Upper lobe of left lung (tissue), 6 donors: Measurements from ENCODE around the gene ST6GALNAC1. TPM values are rescaled to one million over a fixed set of nuclear protein-coding genes. Genes with fewer than 3 reads are reported as not detected.

Experiments
- ATAC-seq, 2 donors: fragments of 200-7000 bp; cut with Tn5 transposase; one replicate each; pipeline ENCODE4 v1.9.1; 2022; ENCODE audit warnings: mild to moderate bottlenecking in 2 of 2, moderate library complexity in 2 of 2; ENCODE audit not compliant: low FRiP score in 2 of 2
- DNase-seq, 2 donors: peaks; one replicate each; pipeline ENCODE4 v3.0.0-alpha.2; 2019 to 2020
- H3K27ac ChIP-seq, 4 donors: fragments of 200-600 bp; sonication (generic); one replicate each; pipeline ENCODE4 v1.5.1; 2016 to 2019
- H3K27me3 ChIP-seq, 4 donors: fragments of 200-600 bp; sonication (generic); one replicate each; pipeline ENCODE4 v1.5.1; 2017 to 2019
- H3K36me3 ChIP-seq, 4 donors: fragments of 200-600 bp; sonication (generic); one replicate each; pipeline ENCODE4 v1.5.1; 2016 to 2019
- H3K4me1 ChIP-seq, 4 donors: fragments of 200-600 bp; sonication (generic); one replicate each; pipeline ENCODE4 v1.5.1; 2018 to 2019
- H3K4me3 ChIP-seq, 4 donors: fragments of 200-600 bp; sonication (generic); one replicate each; pipeline ENCODE4 v1.5.1; 2017 to 2019; ENCODE audit warnings: mild to moderate bottlenecking in 2 of 4, moderate library complexity in 1 of 4
- H3K9me3 ChIP-seq, 4 donors: fragments of 200-600 bp; sonication (generic); one replicate each; pipeline ENCODE4 v1.5.1; 2018 to 2019
- EP300 ChIP-seq, 4 donors: sonication (generic); formaldehyde crosslinking; IDR thresholded peaks; one replicate each; pipeline ENCODE4 v1.5.1; 2017; ENCODE audit warnings: antibody characterized with exemption in 4 of 4, control low read depth in 2 of 4
- POLR2A ChIP-seq, 4 donors: fragments of 450-650 bp; IDR thresholded peaks; one replicate each; pipeline ENCODE4 v1.5.1; 2016 to 2017; ENCODE audit warnings: antibody characterized with exemption in 4 of 4, mild to moderate bottlenecking in 2 of 4
- POLR2AphosphoS5 ChIP-seq, 2 donors: sonication (generic); formaldehyde crosslinking; IDR thresholded peaks; one replicate each; pipeline ENCODE4 v1.5.1; 2017; ENCODE audit warnings: antibody characterized with exemption in 2 of 2
- WGBS, 2 donors: methylation state at CpG; one replicate each; pipeline ENCODE4 v1.1.5; 2017 to 2018; 5-methylcytosine and 5-hydroxymethylcytosine counted together
- total RNA-seq, 6 donors: library from RNA; depleted of rRNA in 4 of 6; stranded (reverse); fragments of >200 nt in 4 of 6; gene quantifications; one replicate each; pipeline versions ENCODE4 v1.1.0 to v1.2.1, GENCODE V29; 2016 to 2021
- TF ChIP-seq, protein P1 (sequence below), 6 experiments: fragments of 450-650 bp in 4 of 6; fragments of 200-600 bp in 2 of 6; sonication (generic) in 2 of 6; IDR thresholded peaks; one replicate each; pipeline ENCODE4 v1.5.1; 2016 to 2019; ENCODE audit warnings: antibody characterized with exemption in 6 of 6
- donor health status: DM: no; HTN: no; CAD: no; lungs with moderate emphysema.
- donor health status: DM: no; HTN: yes; CAD: no; lungs with severe emphysema.

The ST6GALNAC1 gene, protein sequence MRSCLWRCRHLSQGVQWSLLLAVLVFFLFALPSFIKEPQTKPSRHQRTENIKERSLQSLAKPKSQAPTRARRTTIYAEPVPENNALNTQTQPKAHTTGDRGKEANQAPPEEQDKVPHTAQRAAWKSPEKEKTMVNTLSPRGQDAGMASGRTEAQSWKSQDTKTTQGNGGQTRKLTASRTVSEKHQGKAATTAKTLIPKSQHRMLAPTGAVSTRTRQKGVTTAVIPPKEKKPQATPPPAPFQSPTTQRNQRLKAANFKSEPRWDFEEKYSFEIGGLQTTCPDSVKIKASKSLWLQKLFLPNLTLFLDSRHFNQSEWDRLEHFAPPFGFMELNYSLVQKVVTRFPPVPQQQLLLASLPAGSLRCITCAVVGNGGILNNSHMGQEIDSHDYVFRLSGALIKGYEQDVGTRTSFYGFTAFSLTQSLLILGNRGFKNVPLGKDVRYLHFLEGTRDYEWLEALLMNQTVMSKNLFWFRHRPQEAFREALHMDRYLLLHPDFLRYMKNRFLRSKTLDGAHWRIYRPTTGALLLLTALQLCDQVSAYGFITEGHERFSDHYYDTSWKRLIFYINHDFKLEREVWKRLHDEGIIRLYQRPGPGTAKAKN
- 10 to 100 TPM in 4 of 6 donors, 1 to 10 TPM in 2; 8.3 to 20.4 (median 19.1) TPM for total RNA-seq

DNA sequence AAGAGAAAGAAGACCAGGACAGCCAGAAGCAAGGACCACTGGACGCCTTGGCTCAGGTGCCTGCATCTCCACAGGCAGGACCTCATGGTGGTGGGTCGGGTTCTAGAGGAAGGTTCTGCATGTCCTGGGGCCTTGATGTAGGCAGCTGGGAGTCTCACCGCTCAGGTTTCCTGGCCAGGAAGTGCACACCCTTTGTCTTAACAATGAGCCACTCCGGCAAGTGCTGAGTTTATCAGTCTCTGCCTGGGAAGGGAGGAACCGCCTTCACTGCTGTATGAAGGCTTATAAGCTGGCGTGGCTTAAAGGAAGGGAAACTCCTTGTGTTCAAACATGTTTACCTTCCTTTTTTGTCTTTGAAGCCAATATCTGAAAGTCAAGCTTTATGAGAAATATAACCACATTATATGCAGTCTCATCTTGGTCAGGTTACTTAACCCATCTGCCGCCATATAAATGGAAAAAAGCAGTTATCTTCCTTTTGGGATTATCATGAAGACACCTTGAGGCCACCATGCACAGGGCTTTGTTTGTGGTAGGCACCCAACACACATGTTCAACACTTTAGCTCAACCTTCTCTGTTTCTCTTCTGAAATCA is at the start of gene ST6GALNAC1:
TSS of gene ST6GALNAC1 (minus strand) at position 205 of the 596 bp plus-strand sequence. CDS start at position 86, 119 bp downstream.
- WGBS, 2 donors = 51 to 61% methylated on average over 6 to 7 of the region's 7 CpGs
- TF ChIP-seq POLR2AphosphoS5 (IDR thresholded peaks at IDR 0.05) = peak in 1 of 2 donors; percentile 50
- peak in 2 of 4 donors; percentile 26 to 49 for TF ChIP-seq POLR2A (IDR thresholded peaks at IDR 0.05)
- TF ChIP-seq, protein P1, sequence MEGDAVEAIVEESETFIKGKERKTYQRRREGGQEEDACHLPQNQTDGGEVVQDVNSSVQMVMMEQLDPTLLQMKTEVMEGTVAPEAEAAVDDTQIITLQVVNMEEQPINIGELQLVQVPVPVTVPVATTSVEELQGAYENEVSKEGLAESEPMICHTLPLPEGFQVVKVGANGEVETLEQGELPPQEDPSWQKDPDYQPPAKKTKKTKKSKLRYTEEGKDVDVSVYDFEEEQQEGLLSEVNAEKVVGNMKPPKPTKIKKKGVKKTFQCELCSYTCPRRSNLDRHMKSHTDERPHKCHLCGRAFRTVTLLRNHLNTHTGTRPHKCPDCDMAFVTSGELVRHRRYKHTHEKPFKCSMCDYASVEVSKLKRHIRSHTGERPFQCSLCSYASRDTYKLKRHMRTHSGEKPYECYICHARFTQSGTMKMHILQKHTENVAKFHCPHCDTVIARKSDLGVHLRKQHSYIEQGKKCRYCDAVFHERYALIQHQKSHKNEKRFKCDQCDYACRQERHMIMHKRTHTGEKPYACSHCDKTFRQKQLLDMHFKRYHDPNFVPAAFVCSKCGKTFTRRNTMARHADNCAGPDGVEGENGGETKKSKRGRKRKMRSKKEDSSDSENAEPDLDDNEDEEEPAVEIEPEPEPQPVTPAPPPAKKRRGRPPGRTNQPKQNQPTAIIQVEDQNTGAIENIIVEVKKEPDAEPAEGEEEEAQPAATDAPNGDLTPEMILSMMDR (IDR thresholded peaks at IDR 0.05) = no peak
- no peak for TF ChIP-seq EP300 (IDR thresholded peaks at IDR 0.05)
- peak within 1 kb of the TSS in 3 of 4 donors; percentile 54 to 67 (median 55) for H3K27ac ChIP-seq

DNA sequence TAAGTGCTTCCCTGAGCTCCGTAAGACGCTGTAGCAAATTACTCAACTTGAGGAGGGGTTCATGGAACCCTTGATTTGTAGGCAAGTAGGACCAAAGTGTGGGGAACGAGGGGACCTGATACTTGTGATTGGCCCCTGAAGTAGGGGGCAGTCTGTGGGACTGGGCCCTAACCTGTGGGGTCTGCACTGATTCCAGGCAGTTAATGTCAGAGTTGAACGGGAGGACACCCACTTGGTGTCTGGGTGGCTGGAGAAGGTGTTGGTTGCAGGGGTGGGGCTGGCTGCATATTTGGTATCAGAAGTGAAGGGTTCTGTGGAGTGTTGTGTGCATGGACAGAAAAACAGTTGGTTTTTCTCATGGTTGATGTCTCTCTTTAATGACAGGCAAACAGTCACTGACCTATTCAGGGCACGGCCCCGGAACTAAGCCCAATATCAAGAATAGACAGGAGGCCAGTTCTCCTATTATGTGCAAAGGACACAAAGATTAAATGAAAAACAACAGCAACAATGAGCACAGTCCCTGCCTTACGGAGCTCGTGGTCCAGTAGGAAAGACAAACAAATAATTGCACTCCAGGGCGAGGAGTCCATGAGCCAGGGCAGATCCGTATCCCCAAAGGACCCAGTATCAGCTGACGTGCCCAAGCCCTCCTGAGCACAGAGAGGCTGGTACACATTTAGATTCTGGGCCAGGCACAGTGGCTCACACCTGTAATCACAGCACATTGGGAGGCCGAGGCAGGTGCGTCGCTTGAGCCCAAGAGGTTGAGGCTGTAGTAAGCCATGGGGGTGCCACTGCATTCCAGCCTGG is 48.0 kb upstream of the ST6GALNAC1 start:
- H3K27ac ChIP-seq = no peak overlapping the region
- no peak for DNase-seq

More for the DNA sequence above, at the start of gene ST6GALNAC1:
- peaks cover 0 to 28% (median 14%) of the 10 kb centered on the region in 4 donors for H3K4me1 ChIP-seq
- no peaks in the 10 kb centered on the region for H3K9me3 ChIP-seq
- no peaks in the 10 kb centered on the region for H3K27me3 ChIP-seq
- DNase-seq (peak in 1 of 2 donors; percentile 54), ATAC-seq (no peak)
- H3K36me3 ChIP-seq = no peaks in the 10 kb centered on the region
- H3K4me3 ChIP-seq = peak within 1 kb of the TSS in 3 of 4 donors; percentile 9 to 26 (median 17)

DNA sequence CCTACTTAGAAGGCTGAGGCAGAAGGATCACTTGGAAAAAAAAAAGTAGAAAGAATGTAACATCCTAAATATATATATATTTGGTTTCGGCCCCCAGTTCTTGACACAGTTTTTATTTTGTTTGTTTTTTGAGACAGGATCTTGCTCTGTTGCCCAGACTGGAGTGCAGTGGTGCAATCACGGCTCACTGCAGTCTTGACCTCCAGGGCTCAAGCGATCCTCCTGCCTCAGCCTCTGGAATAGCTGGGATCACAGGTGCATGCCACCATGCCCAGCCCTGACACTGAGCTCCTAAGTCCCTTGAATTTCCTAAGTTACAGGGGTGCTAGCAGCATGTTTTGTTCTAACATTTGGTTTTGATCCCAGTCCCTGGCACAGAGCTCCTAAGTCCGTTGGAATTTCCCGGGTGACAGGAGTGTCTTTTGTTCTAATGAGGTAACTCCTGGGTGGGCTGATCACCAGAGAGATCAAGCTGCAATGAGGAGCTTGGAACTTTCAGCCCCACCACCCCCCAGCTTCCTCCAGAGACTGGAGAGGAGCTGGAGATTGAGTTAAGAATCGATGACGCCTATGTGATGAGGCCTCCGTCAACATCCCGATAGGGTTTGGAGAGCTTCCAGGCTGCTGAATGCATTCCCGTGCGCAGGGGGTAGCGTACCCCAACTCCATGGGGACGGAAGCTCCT is 47.2 kb upstream of the ST6GALNAC1 start:
- Histone ChIP-seq H3K36me3 (peaks cover 0 to 7% (median 0%) of the 10 kb centered on the region in 4 donors), H3K27me3 (no peaks in the 10 kb centered on the region), H3K4me1 (peaks cover 10 to 36% (median 19%) of the 10 kb centered on the region in 4 donors), H3K9me3 (no peaks in the 10 kb centered on the region), H3K4me3 (no peak overlapping the region), H3K27ac (no peak overlapping the region)
- 80 to 86% methylated on average over 9 to 13 of the region's 13 CpGs for WGBS, 2 donors
- no peak for ATAC-seq
- DNase-seq = no peak
- TF ChIP-seq POLR2A (IDR thresholded peaks at IDR 0.05) (no peak), POLR2AphosphoS5 (IDR thresholded peaks at IDR 0.05) (no peak), EP300 (IDR thresholded peaks at IDR 0.05) (no peak)
- TF ChIP-seq, protein P1 (IDR thresholded peaks at IDR 0.05) = no peak

More for the DNA sequence above, 48.0 kb upstream of the ST6GALNAC1 start:
- H3K4me1 ChIP-seq = peaks cover 14 to 41% (median 28%) of the 10 kb centered on the region in 4 donors
- H3K27me3 ChIP-seq = no peaks in the 10 kb centered on the region
- TF ChIP-seq POLR2A (IDR thresholded peaks at IDR 0.05) = no peak
- no peak for TF ChIP-seq POLR2AphosphoS5 (IDR thresholded peaks at IDR 0.05)
- TF ChIP-seq EP300 (IDR thresholded peaks at IDR 0.05) = no peak
- TF ChIP-seq, protein P1 (IDR thresholded peaks at IDR 0.05) = no peak
- WGBS, 2 donors = 87 to 92% methylated on average over 12 to 14 of the region's 14 CpGs
- peaks cover 0 to 6% (median 0%) of the 10 kb centered on the region in 4 donors for H3K36me3 ChIP-seq
- no peak for ATAC-seq
- H3K9me3 ChIP-seq = no peaks in the 10 kb centered on the region
- no peak overlapping the region for H3K4me3 ChIP-seq

DNA sequence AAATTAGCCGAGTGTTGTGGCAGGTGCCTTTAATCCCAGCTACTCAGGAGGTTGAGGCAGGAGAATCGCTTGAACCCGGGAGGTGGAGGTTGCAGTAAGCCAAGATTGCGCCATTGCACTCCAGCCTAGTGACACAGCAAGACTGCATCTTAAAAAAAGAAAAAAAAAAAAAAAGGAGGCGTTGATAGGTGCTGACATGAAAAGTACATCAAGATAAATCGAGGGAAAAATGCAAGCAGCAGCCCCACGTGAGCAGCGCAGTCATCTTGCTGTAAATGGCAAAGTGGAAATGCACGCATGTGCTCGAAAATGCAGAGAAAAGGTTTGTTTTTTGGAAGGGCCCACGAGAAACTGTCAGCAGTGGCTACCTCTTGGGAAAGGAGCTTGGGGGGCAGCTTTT is 46.3 kb upstream of the ST6GALNAC1 start:
- H3K4me1 ChIP-seq = peaks cover 7 to 27% (median 16%) of the 10 kb centered on the region in 4 donors
- H3K36me3 ChIP-seq = peaks cover 0 to 15% (median under 1%) of the 10 kb centered on the region in 4 donors
- no peaks in the 10 kb centered on the region for H3K9me3 ChIP-seq
- no peak overlapping the region for H3K4me3 ChIP-seq
- 82 to 88% methylated on average over 11 of the region's 11 CpGs for WGBS, 2 donors
- TF ChIP-seq EP300 (IDR thresholded peaks at IDR 0.05) (no peak), POLR2A (IDR thresholded peaks at IDR 0.05) (no peak), POLR2AphosphoS5 (IDR thresholded peaks at IDR 0.05) (no peak)
- TF ChIP-seq, protein P1 (IDR thresholded peaks at IDR 0.05) = no peak
- H3K27ac ChIP-seq = peak overlapping the region in 2 of 4 donors; percentile 50 to 82
- no peaks in the 10 kb centered on the region for H3K27me3 ChIP-seq
- ATAC-seq (no peak), DNase-seq (no peak)
